IgD-negative memory B cell (primary cell): ENCODE data around the gene ZNF555. TPM values are rescaled to one million over a fixed set of nuclear protein-coding genes. Genes with fewer than 3 reads are reported as not detected.

Source experiments
- H3K27ac Mint-ChIP-seq, 3 donors: one replicate each; pipeline ENCODE4 v1.8.0; 2020 to 2022; ENCODE audit warnings: mild to moderate bottlenecking in 3 of 3, mixed read lengths in 3 of 3, moderate library complexity in 1 of 3
- H3K27me3 Mint-ChIP-seq: one replicate; pipeline ENCODE4 v1.8.0; 2021; ENCODE audit warnings: mixed read lengths
- H3K36me3 Mint-ChIP-seq: one replicate; pipeline ENCODE4 v1.8.0; 2020; ENCODE audit warnings: mild to moderate bottlenecking, mixed read lengths
- H3K4me1 Mint-ChIP-seq, 3 donors: one replicate each; pipeline ENCODE4 v1.8.0; 2020 to 2022; ENCODE audit warnings: mixed read lengths in 3 of 3, mild to moderate bottlenecking in 1 of 3
- H3K4me3 Mint-ChIP-seq, 4 donors: one replicate each; pipeline ENCODE4 v1.8.0; 2020 to 2022; ENCODE audit warnings: mild to moderate bottlenecking in 4 of 4, mixed read lengths in 4 of 4, moderate library complexity in 3 of 4
- H3K9me3 Mint-ChIP-seq, 3 donors: one replicate each; pipeline ENCODE4 v1.8.0; 2020 to 2021; ENCODE audit warnings: mixed read lengths in 3 of 3, mild to moderate bottlenecking in 1 of 3
- polyA plus RNA-seq: library from polyadenylated mRNA; unstranded; fragments of 300-500 nt; fragmentation: Illumina TruSeq; gene quantifications from one replicate; pipeline ENCODE4 v1.2.3, GENCODE V29; 2021

Gene ZNF555
- polyA plus RNA-seq, 1 donor from 2014 or later = 6.3 TPM

- Mint-ChIP-seq H3K4me1 (peaks cover 0 to 2% (median 2%) of the 10 kb centered on the region in 3 donors), H3K27me3 (no peaks in the 10 kb centered on the region), H3K27ac (no peak overlapping the region), H3K4me3 (peak overlapping the region in 1 of 4 donors; percentile 57), H3K36me3 (peaks cover 5% of the 10 kb centered on the region), H3K9me3 (no peaks in the 10 kb centered on the region)
These were observed 37.7 kb upstream of the ZNF555 start for GRCh38 chr19:2803486-2804155.

DNA sequence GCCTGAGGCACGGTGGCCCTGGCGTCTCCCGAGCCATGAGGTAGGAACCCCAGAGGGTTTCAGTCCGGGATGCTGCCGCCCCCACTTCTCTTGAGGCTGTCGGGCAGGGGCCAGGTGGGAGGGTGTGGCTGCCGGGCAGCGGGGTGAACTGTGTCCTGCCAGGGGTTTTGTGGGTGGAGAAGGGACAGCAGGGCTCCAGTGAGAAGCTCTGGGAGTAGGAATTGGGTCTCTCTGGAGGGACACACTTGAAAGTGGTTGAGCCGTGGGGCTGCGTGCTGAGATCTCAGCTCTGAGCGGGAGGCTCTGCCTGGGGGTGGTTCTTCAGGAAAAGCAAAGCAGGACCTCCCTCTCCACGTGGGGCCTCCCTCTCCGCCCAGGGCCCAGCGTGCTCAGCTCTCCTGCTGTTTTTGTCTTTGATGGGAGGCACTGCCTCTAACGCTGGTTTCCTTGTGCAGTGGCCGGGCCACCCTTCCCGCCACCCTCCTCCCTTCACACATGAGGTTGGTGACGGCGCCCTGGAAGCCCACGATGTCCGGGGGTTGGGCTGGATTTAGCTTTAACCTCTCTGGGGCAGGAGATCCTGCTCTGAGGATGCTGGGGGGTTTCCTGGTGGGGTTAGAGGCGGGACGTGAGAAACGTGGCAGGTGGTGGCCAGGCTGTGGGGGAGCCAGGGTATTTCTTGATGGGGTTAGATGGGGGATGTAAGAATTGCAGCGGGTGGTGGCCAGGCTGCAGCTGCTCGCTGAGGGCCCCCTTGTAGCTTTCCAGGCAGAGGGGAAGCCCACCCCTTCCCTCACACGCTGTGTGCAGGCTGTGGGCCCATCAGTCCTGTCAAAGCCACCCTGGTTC is 36.9 kb upstream of the ZNF555 start:
- Mint-ChIP-seq H3K4me1 (peaks cover 0 to 2% (median 2%) of the 10 kb centered on the region in 3 donors), H3K4me3 (peak overlapping the region in 1 of 4 donors; percentile 57), H3K27me3 (no peaks in the 10 kb centered on the region), H3K9me3 (no peaks in the 10 kb centered on the region), H3K36me3 (peaks cover 5% of the 10 kb centered on the region), H3K27ac (no peak overlapping the region)

DNA sequence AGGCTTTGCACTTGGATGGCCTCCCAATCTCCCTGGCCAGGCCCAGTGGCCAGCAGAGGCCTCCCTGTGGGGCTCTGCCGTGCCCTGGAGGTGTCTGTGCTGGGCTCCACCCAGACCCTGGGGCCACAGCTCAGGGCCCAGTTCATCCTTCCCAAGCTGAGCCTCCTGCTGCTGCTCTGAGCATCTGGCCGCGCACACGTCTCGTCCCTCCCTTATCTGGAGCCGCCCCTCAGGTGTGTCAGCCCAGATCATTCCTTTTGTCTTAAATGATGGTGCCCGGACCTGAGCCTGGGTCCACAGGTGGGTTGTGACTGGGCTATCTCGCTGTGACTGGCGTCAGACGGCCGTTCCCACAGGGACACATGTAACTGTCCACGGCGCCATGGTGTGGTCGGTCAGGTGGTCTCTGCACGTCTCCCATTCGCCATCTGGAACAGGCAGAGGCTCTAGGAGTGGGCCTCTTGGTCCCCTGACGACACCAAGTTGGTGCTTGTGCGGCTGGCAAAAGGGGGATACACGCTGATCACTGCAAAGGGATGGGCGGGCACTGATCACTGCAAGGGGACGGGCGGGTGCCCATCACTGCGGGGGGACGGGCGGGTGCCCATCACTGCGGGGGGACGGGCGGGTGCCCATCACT is 35.9 kb upstream of the ZNF555 start:
- no peak overlapping the region for H3K27ac Mint-ChIP-seq

DNA sequence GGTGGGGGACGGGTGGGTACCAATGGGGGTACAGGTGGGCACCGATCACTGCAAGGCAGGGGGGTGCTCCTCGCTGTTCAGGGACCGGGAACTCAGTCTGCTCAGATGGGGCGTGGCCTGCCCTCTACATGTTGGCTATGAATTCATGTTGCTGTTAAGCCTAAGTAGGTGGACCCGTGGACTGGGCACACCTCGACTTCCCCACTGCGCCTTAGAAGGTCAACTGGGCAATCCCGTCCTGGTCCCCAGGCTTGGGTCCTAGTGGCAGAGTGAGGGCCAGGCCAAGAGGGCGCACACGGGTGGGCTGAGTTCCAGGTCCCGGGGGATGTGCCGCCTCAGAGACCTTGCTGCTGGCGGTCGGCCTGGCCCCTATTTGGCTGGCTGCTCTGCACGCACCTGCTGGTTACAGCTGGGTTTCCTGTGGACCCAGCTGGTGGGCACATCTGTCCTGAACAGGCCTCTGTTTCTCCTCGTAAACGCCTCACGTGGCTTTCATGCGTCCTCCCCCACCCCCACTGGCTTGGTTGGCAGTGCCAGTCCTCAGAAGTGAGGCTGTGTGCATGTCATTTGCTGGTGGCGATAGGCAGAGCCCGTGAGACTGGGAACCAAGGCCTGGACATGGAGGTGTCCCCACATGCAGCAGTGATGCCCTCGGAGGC is 35.2 kb upstream of the ZNF555 start:
- H3K27ac Mint-ChIP-seq = no peak overlapping the region
- H3K4me3 Mint-ChIP-seq = no peak overlapping the region
- H3K36me3 Mint-ChIP-seq = peaks cover 5% of the 10 kb centered on the region
- no peaks in the 10 kb centered on the region for H3K9me3 Mint-ChIP-seq
- H3K4me1 Mint-ChIP-seq = peaks cover 0 to 2% (median 0%) of the 10 kb centered on the region in 3 donors
- no peaks in the 10 kb centered on the region for H3K27me3 Mint-ChIP-seq

More for the DNA sequence above, 35.9 kb upstream of the ZNF555 start:
- H3K9me3 Mint-ChIP-seq = no peaks in the 10 kb centered on the region
- H3K27me3 Mint-ChIP-seq = no peaks in the 10 kb centered on the region
- peaks cover 0 to 2% (median 2%) of the 10 kb centered on the region in 3 donors for H3K4me1 Mint-ChIP-seq
- peak overlapping the region in 1 of 4 donors; percentile 63 for H3K4me3 Mint-ChIP-seq
- peaks cover 5% of the 10 kb centered on the region for H3K36me3 Mint-ChIP-seq

DNA sequence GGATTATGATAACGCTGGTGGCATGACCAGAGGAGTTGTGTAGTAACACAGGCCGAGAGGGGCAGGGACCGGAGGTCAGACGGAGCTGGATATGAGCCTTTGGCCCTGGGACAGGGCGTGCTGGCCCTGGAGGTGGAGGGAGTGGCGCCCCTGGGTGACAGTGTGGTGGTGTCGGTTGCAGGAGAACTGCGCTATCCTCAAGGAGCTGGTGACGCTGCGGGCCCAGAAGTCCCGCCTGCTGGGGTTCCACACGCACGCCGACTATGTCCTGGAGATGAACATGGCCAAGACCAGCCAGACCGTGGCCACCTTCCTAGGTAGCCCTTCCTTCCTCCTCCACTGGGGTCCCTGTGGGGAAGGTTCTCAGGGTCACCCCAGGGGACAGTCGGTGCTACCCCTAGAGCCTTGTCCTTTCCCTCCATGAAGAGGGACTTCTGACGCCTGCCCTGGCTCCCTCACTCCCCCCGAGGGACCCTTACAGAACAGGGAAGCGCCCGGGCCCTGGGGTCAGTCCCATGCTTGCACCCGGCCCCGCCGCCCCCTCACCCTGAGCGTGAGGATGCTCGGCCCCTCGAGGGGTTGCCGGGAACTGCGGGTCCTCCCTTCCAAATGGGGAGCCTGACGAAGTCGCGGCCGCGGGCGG is 34.4 kb upstream of the ZNF555 start:
- H3K4me3 Mint-ChIP-seq = no peak overlapping the region
- H3K27me3 Mint-ChIP-seq = no peaks in the 10 kb centered on the region
- H3K9me3 Mint-ChIP-seq = no peaks in the 10 kb centered on the region
- H3K36me3 Mint-ChIP-seq = peaks cover 5% of the 10 kb centered on the region
- H3K4me1 Mint-ChIP-seq = peaks cover 0 to 2% (median 0%) of the 10 kb centered on the region in 3 donors
- no peak overlapping the region for H3K27ac Mint-ChIP-seq

- H3K27ac Mint-ChIP-seq = no peak overlapping the region
- H3K4me3 Mint-ChIP-seq = no peak overlapping the region
- peaks cover 3% of the 10 kb centered on the region for H3K36me3 Mint-ChIP-seq
These were observed 33.7 kb upstream of the ZNF555 start for GRCh38 chr19:2807379-2808128.

DNA sequence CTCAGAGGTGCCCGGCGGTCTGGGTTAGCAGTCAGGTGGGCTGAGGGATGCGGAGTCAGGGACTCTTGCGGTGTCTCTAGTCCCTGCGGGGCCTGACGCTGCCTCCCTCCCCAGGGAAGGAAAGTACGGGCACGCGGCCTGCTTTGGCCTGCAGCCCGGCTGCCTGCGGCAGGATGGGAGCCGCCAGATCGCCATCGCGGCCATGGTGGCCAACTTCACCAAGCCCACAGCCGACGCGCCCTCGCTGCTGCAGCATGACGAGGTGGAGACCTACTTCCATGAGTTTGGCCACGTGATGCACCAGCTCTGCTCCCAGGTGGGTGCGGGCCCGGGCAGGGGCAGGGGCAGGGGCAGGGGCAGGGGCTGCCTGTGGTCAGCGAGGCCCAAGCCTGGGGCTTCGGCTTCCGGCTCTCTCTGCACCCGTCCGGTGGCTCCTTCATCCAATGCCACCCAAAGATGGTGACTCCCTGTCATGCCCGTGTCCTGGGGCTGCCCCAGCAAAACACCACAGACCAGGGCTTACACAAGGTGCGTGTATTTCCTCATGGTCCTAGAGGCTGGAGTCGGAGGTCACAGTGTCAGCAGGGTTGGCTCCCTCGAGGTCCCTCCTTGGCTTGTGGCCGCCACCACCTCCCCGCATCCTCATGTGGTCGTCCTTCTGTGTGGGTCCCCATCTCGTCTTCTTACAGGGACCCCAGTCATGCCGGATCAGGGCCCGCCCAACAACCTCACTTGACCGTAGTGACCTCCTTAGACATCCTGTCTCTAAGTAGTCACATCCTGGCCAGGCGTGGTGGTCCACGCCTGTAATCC is 32.9 kb upstream of the ZNF555 start:
- H3K27ac Mint-ChIP-seq = no peak overlapping the region
- H3K36me3 Mint-ChIP-seq = no peaks in the 10 kb centered on the region
- no peaks in the 10 kb centered on the region for H3K9me3 Mint-ChIP-seq
- H3K4me1 Mint-ChIP-seq = no peaks in the 10 kb centered on the region
- no peaks in the 10 kb centered on the region for H3K27me3 Mint-ChIP-seq
- no peak overlapping the region for H3K4me3 Mint-ChIP-seq

More at GRCh38 chr19:2807379-2808128, 33.7 kb upstream of the ZNF555 start:
- no peaks in the 10 kb centered on the region for H3K9me3 Mint-ChIP-seq
- no peaks in the 10 kb centered on the region for H3K27me3 Mint-ChIP-seq
- H3K4me1 Mint-ChIP-seq = peaks cover 0 to 2% (median 0%) of the 10 kb centered on the region in 3 donors

GRCh38 chr19:2809387-2810140 is 31.7 kb upstream of the ZNF555 start:
- no peaks in the 10 kb centered on the region for H3K36me3 Mint-ChIP-seq
- no peak overlapping the region for H3K4me3 Mint-ChIP-seq
- no peaks in the 10 kb centered on the region for H3K4me1 Mint-ChIP-seq
- no peaks in the 10 kb centered on the region for H3K27me3 Mint-ChIP-seq
- no peaks in the 10 kb centered on the region for H3K9me3 Mint-ChIP-seq
- H3K27ac Mint-ChIP-seq = no peak overlapping the region

DNA sequence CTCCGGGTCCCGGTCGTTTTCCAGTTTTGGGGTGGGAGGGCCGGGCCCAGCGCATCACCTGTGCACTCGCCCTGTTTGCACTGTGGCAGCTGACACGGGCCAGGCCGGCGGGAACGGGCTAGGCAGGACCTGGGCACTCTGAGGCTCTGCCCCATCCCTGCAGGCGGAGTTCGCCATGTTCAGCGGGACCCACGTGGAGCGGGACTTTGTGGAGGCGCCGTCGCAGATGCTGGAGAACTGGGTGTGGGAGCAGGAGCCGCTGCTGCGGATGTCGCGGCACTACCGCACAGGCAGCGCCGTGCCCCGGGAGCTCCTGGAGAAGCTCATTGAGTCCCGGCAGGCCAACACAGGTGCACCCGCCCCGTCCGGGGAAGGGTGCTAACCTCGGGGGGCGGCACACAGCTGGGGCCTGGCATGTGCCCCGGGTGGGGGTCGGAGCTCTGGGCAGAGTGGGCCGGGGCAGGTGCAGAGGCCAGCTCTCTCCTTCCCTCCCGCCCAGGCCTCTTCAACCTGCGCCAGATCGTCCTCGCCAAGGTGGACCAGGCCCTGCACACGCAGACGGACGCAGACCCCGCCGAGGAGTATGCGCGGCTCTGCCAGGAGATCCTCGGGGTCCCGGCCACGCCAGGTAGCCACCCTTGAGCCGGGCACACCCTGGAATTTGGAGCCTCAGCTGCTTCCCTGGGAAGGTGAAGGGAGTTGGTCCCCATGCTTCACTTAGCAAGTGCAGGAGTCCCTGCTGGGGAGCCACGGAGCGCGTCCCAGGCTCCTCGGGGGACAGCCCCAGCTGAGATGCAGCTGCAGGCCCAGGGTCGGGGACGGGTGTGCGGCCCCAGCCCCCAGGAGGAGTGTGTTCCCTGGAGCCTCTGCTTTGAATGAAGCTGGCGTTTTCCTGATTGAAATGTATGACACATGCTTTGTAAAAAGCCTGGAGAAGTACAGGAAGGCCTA is 30.9 kb upstream of the ZNF555 start:
- H3K9me3 Mint-ChIP-seq = no peaks in the 10 kb centered on the region
- H3K27me3 Mint-ChIP-seq = no peaks in the 10 kb centered on the region
- no peaks in the 10 kb centered on the region for H3K4me1 Mint-ChIP-seq
- H3K36me3 Mint-ChIP-seq = no peaks in the 10 kb centered on the region
- H3K4me3 Mint-ChIP-seq = no peak overlapping the region
- H3K27ac Mint-ChIP-seq = no peak overlapping the region

- no peaks in the 10 kb centered on the region for H3K9me3 Mint-ChIP-seq
- H3K27ac Mint-ChIP-seq = no peak overlapping the region
- H3K4me3 Mint-ChIP-seq = no peak overlapping the region
- H3K4me1 Mint-ChIP-seq = no peaks in the 10 kb centered on the region
- no peaks in the 10 kb centered on the region for H3K27me3 Mint-ChIP-seq
- H3K36me3 Mint-ChIP-seq = no peaks in the 10 kb centered on the region
These were observed 30.0 kb upstream of the ZNF555 start for GRCh38 chr19:2811221-2811722.

GRCh38 chr19:2811735-2812413 is 29.4 kb upstream of the ZNF555 start:
- Mint-ChIP-seq H3K9me3 (no peaks in the 10 kb centered on the region), H3K4me1 (no peaks in the 10 kb centered on the region), H3K4me3 (no peak overlapping the region), H3K27me3 (no peaks in the 10 kb centered on the region), H3K36me3 (no peaks in the 10 kb centered on the region), H3K27ac (no peak overlapping the region)
